Lower leg skin (tissue), 4 donors: Measurements from ENCODE around the gene TOP3B. TPM values are rescaled to one million over a fixed set of nuclear protein-coding genes. Genes with fewer than 3 reads are reported as not detected.

Source experiments
- DNase-seq, 2 donors: peaks; one replicate each; pipeline ENCODE4 v3.0.0-alpha.2; 2019; ENCODE audit warnings: low spot score in 2 of 2
- H3K4me3 ChIP-seq: fragments of 200-600 bp; sonication (generic); 2 replicates; pipeline ENCODE4 v1.5.1; 2017; ENCODE audit warnings: mild to moderate bottlenecking, low read depth; ENCODE audit not compliant: poor library complexity, severe bottlenecking
- CTCF ChIP-seq, 3 donors: fragments of 450-650 bp; IDR thresholded peaks; one replicate each; pipeline ENCODE4 v1.5.1; 2016; ENCODE audit warnings: antibody characterized with exemption in 3 of 3, mild to moderate bottlenecking in 3 of 3, moderate library complexity in 2 of 3
- POLR2A ChIP-seq, 2 donors: fragments of 450-650 bp; IDR thresholded peaks; one replicate each; pipeline ENCODE4 v1.6.1; 2016 to 2017; ENCODE audit warnings: antibody characterized with exemption in 2 of 2, mild to moderate bottlenecking in 1 of 2, moderate library complexity in 1 of 2
- WGBS, 2 donors: methylation state at CpG; one replicate each; pipeline ENCODE4 v1.1.5; 2018; 5-methylcytosine and 5-hydroxymethylcytosine counted together
- intact Hi-C: fragments of 100-400 bp; cut with DNase I; formaldehyde crosslinking; loops from one replicate; pipeline ENCODE4 v1.15.0; 2023; ENCODE audit warnings: low total_unique reads
- total RNA-seq, 4 donors: library from RNA; depleted of rRNA; stranded (reverse); fragments of >200 nt; gene quantifications; one replicate each; pipeline ENCODE4 v1.1.0, GENCODE V29; 2016

Gene TOP3B
- total RNA-seq, 4 donors from 2014 or later = 23.6 to 53.6 (median 29.7) TPM

- intact Hi-C loops = no loop called here
- DNase-seq = no peak
- WGBS, 2 donors = 95 to 96% methylated on average over 6 of the region's 6 CpGs
- TF ChIP-seq POLR2A (IDR thresholded peaks at IDR 0.05) (no peak), CTCF (IDR thresholded peaks at IDR 0.05) (no peak)
- H3K4me3 ChIP-seq = no peak overlapping the region
Observed at GRCh38 chr22:21964918-21965484, 17.6 kb downstream of the TOP3B start.

GRCh38 chr22:21964234-21964633 lies 18.4 kb downstream of the TOP3B start:
- H3K4me3 ChIP-seq = no peak overlapping the region
- intact Hi-C loops = no loop called here
- 96 to 97% methylated on average over 14 to 15 of the region's 15 CpGs for WGBS, 2 donors
- no peak for DNase-seq
- TF ChIP-seq CTCF (IDR thresholded peaks at IDR 0.05) = no peak
- TF ChIP-seq POLR2A (IDR thresholded peaks at IDR 0.05) = no peak

GRCh38 chr22:21963790-21964211 lies 18.8 kb downstream of the TOP3B start:
- intact Hi-C loops = no loop called here
- 92 to 93% methylated on average over 10 to 19 of the region's 19 CpGs for WGBS, 2 donors
- H3K4me3 ChIP-seq = no peak overlapping the region
- DNase-seq = no peak
- no peak for TF ChIP-seq POLR2A (IDR thresholded peaks at IDR 0.05)
- TF ChIP-seq CTCF (IDR thresholded peaks at IDR 0.05) = no peak

GRCh38 chr22:21963286-21963685 lies 19.3 kb downstream of the TOP3B start:
- WGBS, 2 donors = 95% methylated on average over 7 of the region's 7 CpGs
- H3K4me3 ChIP-seq = no peak overlapping the region
- DNase-seq = no peak
- TF ChIP-seq CTCF (IDR thresholded peaks at IDR 0.05) (no peak), POLR2A (IDR thresholded peaks at IDR 0.05) (no peak)
- intact Hi-C loops = no loop called here

GRCh38 chr22:21962655-21962949 lies 20.0 kb downstream of the TOP3B start:
- WGBS, 2 donors = 93 to 98% methylated on average over 11 of the region's 11 CpGs
- no peak for DNase-seq
- TF ChIP-seq POLR2A (IDR thresholded peaks at IDR 0.05) (no peak), CTCF (IDR thresholded peaks at IDR 0.05) (no peak)
- intact Hi-C loops = no loop called here
- H3K4me3 ChIP-seq = no peak overlapping the region
